ENCODE results near the gene CDC42BPA. TPM values are rescaled to one million over a fixed set of nuclear protein-coding genes. Genes with fewer than 3 reads are reported as not detected.
A peak's percentile ranks its signal among the peaks of the same experiment; 100 is the strongest.

Gene CDC42BPA
- total RNA-seq, 2 experiments from 2014 or later = 6.0 to 7.8 TPM

DNA sequence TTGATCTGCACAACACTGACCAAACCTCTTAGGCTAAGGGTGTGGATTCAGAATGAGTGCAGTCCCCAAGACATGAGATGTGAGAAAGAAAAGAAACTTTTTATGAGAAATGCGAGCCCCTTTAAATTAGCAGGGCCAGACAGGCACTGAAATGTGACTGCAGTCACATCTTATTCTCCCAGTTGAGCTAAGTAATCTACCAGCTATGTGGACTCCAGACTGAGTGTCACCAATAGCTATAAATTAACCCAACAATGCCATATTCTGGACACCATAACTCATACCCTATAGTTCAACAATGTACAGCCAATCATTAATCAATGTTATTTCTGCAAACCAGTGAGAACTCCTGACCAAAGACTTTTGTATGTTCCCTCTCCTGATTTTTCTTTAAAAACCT lies 225.0 kb downstream of the CDC42BPA start:
- DNase-seq (no peak), ATAC-seq (no peak)
- ChIA-PET CTCF (interaction anchor here (0.7 kb wide), 1 partner anchor 21 kb away, joined by 4 read pairs; no protein-coding TSS in a partner anchor), POLR2A (no interaction called here)
- no peak overlapping the region for H3K27ac Mint-ChIP-seq
- no peak overlapping the region for H3K4me3 Mint-ChIP-seq
- no peaks in the 10 kb centered on the region for H3K4me1 Mint-ChIP-seq
- peaks cover 2% of the 10 kb centered on the region for H3K36me3 Mint-ChIP-seq (ENCODE audit: low read depth)
- no peaks in the 10 kb centered on the region for H3K27me3 Mint-ChIP-seq
- intact Hi-C loops (cut with DNase I, micrococcal nuclease) = no loop called here
- no peaks in the 10 kb centered on the region for H3K9me3 Mint-ChIP-seq (ENCODE audit: low read depth)

DNA sequence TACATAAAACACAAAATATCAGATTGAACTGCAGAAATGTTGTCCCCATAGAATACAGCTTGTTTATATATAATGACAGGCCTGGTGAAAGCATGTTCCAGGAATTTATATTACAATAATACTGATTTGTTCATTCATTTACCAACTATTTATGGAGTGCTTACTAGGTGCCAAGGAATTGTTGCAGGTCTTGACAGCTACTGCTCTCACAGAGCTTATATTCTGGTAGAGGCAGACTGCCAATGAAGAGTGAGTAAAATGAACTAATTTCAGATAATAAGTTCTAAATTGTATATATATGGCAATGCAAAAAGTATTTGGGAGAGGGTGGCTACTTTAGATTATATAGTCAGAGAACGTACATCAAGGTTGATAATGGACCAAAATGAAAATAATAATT lies 226.2 kb downstream of the CDC42BPA start:
- Mint-ChIP-seq H3K4me3 (no peak overlapping the region), H3K4me1 (no peaks in the 10 kb centered on the region), H3K36me3 (ENCODE audit: low read depth) (peaks cover 2% of the 10 kb centered on the region), H3K27ac (no peak overlapping the region), H3K9me3 (ENCODE audit: low read depth) (no peaks in the 10 kb centered on the region), H3K27me3 (no peaks in the 10 kb centered on the region)
- intact Hi-C loops (cut with DNase I, micrococcal nuclease) = no loop called here
- ChIA-PET POLR2A (no interaction called here), CTCF (no interaction called here)
- DNase-seq = no peak
- no peak for ATAC-seq

DNA sequence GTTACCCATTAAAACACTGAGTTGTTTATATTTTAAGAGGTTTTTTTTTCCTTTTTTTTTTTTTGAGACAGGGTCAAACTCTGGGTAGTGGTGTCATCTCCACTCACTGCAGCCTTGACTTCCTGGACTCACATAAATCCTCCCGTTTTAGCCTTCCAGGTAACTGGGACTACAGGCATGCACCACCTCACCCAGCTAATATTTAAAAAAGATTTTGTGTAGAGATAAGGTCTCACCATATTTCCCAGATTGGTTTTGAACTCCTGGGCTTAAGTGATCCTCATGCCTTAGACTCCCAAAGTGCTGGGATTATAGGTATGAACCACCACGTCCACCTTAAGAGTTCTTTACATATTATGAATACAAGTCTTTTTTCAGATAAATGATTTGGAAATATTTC lies 231.7 kb downstream of the CDC42BPA start:
- no peaks in the 10 kb centered on the region for H3K4me1 Mint-ChIP-seq
- H3K9me3 Mint-ChIP-seq (ENCODE audit: low read depth) = peaks cover 8% of the 10 kb centered on the region
- intact Hi-C loops (cut with DNase I, micrococcal nuclease) = no loop called here
- ATAC-seq (no peak), DNase-seq (no peak)
- ChIA-PET POLR2A (no interaction called here), CTCF (no interaction called here)
- H3K4me3 Mint-ChIP-seq = no peak overlapping the region
- H3K27me3 Mint-ChIP-seq = no peaks in the 10 kb centered on the region
- H3K27ac Mint-ChIP-seq = no peak overlapping the region
- peaks cover 9% of the 10 kb centered on the region for H3K36me3 Mint-ChIP-seq (ENCODE audit: low read depth)

DNA sequence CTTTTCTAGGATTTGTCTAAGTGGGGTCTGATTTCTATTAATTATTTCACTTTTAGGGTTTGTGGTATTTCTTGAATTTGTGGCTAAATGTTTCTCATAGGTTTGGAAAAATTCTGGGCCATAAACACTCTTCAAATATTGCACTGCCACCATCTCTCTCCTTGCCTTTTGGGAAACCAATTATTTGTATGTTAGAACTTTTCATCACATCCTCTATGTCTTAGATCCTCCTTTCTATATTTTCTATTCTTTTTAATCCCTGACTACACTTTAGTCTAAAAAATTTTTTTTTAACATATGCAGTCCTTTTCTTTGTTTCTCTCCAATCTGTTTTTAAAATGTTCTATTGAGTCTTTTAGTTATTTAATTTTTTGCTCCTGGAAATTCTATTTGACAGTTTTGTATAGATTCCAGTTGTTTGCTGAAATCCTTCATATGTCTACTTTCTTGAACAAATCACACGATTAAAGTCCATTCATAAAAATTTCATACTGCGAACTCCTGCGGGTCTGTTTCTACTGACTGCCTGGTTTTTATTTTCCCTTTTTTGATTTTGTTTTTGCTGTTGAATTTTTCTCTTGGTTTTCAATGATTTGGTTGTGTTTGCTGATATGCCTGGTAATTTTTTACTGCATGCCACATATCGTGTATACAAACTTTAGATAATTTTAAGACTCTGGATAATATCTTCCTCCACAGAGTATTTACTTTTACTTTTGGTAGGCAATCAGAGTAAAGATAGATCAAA lies 235.1 kb downstream of the CDC42BPA start:
- POLR2A ChIA-PET = no interaction called here
- intact Hi-C loops (cut with DNase I, micrococcal nuclease) = no loop called here
- ATAC-seq (no peak), DNase-seq (no peak)
- no peaks in the 10 kb centered on the region for H3K4me1 Mint-ChIP-seq
- peaks cover 7% of the 10 kb centered on the region for H3K36me3 Mint-ChIP-seq (ENCODE audit: low read depth)
- CTCF ChIA-PET = no interaction called here
- no peak overlapping the region for H3K4me3 Mint-ChIP-seq
- peaks cover 8% of the 10 kb centered on the region for H3K9me3 Mint-ChIP-seq (ENCODE audit: low read depth)
- H3K27me3 Mint-ChIP-seq = peaks cover 3% of the 10 kb centered on the region
- no peak overlapping the region for H3K27ac Mint-ChIP-seq

DNA sequence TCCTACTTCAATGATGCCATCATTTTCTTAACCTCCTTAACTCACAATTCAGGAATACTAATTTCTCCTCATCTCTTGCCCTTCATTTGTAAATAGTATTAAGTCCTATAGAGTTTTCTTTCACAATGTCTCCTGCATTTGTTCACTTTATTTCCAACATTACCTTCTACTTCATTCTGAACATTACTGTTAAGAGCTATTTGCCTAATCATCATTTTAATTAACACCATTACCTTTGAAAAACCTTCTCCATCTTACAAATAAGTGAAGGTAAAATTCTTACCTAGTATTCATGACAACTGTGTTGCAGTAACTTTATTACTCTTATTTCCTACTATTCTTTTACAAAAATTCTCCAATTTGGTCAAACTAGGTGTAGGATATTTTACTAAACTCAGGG lies 240.5 kb downstream of the CDC42BPA start:
- CTCF ChIA-PET = interaction anchor here (0.5 to 0.6 kb wide), 2 partner anchors 421 to 1705 kb away, joined by 4 read pairs; no protein-coding TSS in a partner anchor
- POLR2A ChIA-PET = no interaction called here
- no peak overlapping the region for H3K4me3 Mint-ChIP-seq
- no peaks in the 10 kb centered on the region for H3K9me3 Mint-ChIP-seq (ENCODE audit: low read depth)
- H3K4me1 Mint-ChIP-seq = peaks cover 3% of the 10 kb centered on the region
- no peak overlapping the region for H3K27ac Mint-ChIP-seq
- H3K36me3 Mint-ChIP-seq (ENCODE audit: low read depth) = peaks cover 1% of the 10 kb centered on the region
- DNase-seq (no peak), ATAC-seq (no peak)
- intact Hi-C loops (cut with DNase I, micrococcal nuclease) = loop anchor here in 1 of 2 experiments (10.0 kb wide), 1 partner anchor 453 kb away; no protein-coding TSS in a partner anchor
- H3K27me3 Mint-ChIP-seq = peaks cover 6% of the 10 kb centered on the region

DNA sequence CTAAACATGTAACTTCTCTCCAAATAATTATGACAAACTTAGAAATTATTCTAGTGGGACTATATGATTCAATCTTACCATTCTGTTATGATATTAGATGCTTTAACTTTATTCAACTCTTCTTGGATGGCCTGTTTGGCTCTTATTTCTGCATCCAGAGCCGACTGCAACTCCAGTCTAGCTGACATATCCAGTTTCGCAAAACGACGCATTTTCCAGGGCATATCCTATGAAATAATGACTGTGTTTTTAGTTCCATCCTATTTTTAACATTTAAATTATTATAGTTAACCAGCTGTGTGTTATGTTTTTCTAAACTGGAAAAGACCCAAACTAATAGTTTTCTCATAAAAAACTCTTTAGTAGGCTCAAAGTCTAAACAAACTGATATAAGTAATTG lies 244.5 kb downstream of the CDC42BPA start:
- ATAC-seq = no peak
- Mint-ChIP-seq H3K36me3 (ENCODE audit: low read depth) (no peaks in the 10 kb centered on the region), H3K27me3 (peaks cover 3% of the 10 kb centered on the region), H3K4me1 (peaks cover 5% of the 10 kb centered on the region), H3K27ac (no peak overlapping the region), H3K9me3 (ENCODE audit: low read depth) (no peaks in the 10 kb centered on the region), H3K4me3 (no peak overlapping the region)
- no peak for DNase-seq
- intact Hi-C loops (cut with DNase I, micrococcal nuclease) = loop anchor here in 1 of 2 experiments (10.0 kb wide), 1 partner anchor 449 kb away; no protein-coding TSS in a partner anchor
- ChIA-PET CTCF (no interaction called here), POLR2A (no interaction called here)

DNA sequence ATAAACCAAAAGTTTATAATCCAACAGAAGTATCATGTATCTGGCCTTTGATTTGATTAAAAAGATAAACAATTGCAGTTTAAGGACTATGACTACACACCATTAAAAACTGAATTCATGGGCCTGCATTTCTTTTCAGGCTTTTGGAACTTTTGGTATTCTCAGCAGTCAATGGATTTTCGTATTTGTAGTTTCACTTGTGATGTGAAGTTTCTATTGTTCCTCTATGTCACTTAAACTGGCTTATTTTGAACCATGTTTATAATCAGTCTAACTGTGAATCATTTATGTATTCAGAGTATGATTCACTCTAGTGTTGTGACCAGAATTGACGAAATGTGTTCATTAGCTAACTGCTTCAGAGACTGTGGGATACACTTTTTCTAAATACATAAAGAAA lies 245.3 kb downstream of the CDC42BPA start:
- Mint-ChIP-seq H3K27me3 (peaks cover 3% of the 10 kb centered on the region), H3K4me3 (no peak overlapping the region), H3K9me3 (ENCODE audit: low read depth) (no peaks in the 10 kb centered on the region), H3K4me1 (peaks cover 5% of the 10 kb centered on the region), H3K36me3 (ENCODE audit: low read depth) (no peaks in the 10 kb centered on the region), H3K27ac (no peak overlapping the region)
- CTCF ChIA-PET = no interaction called here
- ATAC-seq (peak; percentile 95), DNase-seq (no peak)
- POLR2A ChIA-PET = no interaction called here
- intact Hi-C loops (cut with DNase I, micrococcal nuclease) = loop anchor here in 1 of 2 experiments (10.0 kb wide), 1 partner anchor 448 kb away; no protein-coding TSS in a partner anchor

DNA sequence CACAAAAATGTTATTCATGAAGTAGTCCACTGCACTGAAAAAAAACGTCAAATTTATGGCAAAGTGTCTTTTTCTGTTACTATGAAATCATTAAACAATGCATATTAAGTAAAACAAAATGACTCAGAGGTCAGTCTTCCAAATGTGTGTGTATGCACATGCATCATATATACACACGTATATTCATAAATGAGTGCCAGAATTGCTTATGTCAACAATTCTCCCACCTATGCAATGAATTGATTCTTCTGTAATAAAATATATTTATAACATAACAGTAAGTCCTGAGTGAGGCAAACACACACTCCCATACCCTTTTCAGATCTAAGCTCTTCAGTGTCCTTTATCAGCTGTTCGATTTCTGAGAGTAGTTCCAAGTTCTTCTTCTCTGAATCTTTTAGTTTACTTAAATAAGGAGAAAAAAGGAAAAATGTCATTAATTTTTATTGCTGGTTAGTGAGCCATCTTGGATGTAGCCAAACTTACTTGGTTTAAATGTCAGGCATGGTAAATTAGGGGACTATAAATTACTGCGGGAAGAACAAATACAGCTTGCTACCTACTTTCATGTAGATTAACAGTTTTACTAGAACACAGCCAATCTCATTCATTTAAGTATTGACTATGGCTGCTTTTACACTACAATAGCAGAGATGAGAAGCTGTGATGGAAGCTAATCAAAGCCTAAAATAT lies 246.3 kb downstream of the CDC42BPA start:
- H3K27ac Mint-ChIP-seq = no peak overlapping the region
- H3K9me3 Mint-ChIP-seq (ENCODE audit: low read depth) = no peaks in the 10 kb centered on the region
- ChIA-PET POLR2A (no interaction called here), CTCF (no interaction called here)
- H3K4me3 Mint-ChIP-seq = no peak overlapping the region
- DNase-seq (no peak), ATAC-seq (no peak)
- intact Hi-C loops (cut with DNase I, micrococcal nuclease) = loop anchor here in 1 of 2 experiments (10.0 kb wide), 1 partner anchor 447 kb away; no protein-coding TSS in a partner anchor
- H3K4me1 Mint-ChIP-seq = peaks cover 5% of the 10 kb centered on the region
- H3K27me3 Mint-ChIP-seq = peaks cover 3% of the 10 kb centered on the region
- no peaks in the 10 kb centered on the region for H3K36me3 Mint-ChIP-seq (ENCODE audit: low read depth)

DNA sequence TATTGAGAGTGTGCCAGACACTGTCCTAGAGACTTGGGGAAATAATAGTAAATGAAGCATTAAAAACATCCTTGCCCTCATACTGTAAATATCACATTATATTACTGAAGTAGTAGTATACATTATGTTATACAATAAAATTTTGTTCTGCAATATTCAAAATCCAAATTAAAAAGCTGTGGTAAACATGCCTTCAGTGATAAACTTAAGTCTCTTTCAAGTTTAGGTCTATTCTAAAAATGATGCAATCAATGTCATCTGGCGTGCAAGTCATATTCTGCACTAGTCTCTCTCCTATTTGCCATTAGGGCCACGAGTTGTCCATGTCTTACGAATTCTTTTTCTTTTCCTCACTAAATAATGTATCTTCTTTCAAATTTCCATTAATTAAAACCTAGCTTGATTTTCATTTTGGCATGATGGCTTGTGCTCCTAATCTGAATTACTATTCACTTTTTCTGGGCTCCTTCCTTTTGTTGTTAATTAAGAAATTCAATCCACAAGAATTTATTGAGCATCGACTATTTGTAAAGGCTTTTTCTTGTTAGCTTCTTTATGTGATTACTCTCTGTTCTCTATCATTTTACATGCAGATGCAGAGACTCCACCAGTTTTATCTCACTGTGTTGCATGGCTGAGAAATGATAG lies 247.5 kb downstream of the CDC42BPA start:
- Mint-ChIP-seq H3K27ac (no peak overlapping the region), H3K4me1 (peaks cover 5% of the 10 kb centered on the region), H3K9me3 (ENCODE audit: low read depth) (no peaks in the 10 kb centered on the region), H3K36me3 (ENCODE audit: low read depth) (no peaks in the 10 kb centered on the region), H3K27me3 (peaks cover 3% of the 10 kb centered on the region), H3K4me3 (no peak overlapping the region)
- DNase-seq (no peak), ATAC-seq (no peak)
- intact Hi-C loops (cut with DNase I, micrococcal nuclease) = loop anchor here in 1 of 2 experiments (10.0 kb wide), 1 partner anchor 446 kb away; no protein-coding TSS in a partner anchor
- POLR2A ChIA-PET = no interaction called here
- CTCF ChIA-PET = interaction anchor here (0.6 to 0.7 kb wide), 2 partner anchors 69 to 234 kb away, joined by 3 to 4 read pairs; no protein-coding TSS in a partner anchor

DNA sequence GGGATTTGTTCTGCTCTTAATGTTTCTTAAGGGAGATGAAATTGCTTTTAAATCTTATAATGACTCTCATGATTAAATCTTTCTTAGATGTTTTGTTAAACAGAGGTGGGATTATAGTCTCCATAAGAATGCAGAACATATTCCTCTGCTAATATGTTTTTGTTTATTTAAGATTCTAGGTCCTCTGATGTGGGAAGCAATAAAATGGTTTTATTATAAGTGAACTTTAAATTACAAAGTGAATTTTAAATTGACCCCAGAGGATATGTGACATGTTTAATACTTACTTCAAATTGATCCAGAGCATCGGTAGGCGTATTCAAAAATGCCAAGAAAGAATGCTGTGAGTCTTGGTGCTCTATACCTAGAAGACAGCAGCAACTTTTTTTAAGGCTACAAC lies 248.8 kb downstream of the CDC42BPA start:
- H3K4me3 Mint-ChIP-seq = no peak overlapping the region
- H3K27me3 Mint-ChIP-seq = peaks cover 7% of the 10 kb centered on the region
- intact Hi-C loops (cut with DNase I, micrococcal nuclease) = no loop called here
- ATAC-seq (no peak), DNase-seq (no peak)
- H3K36me3 Mint-ChIP-seq (ENCODE audit: low read depth) = no peaks in the 10 kb centered on the region
- CTCF ChIA-PET = no interaction called here
- H3K27ac Mint-ChIP-seq = no peak overlapping the region
- POLR2A ChIA-PET = no interaction called here
- peaks cover 5% of the 10 kb centered on the region for H3K4me1 Mint-ChIP-seq
- no peaks in the 10 kb centered on the region for H3K9me3 Mint-ChIP-seq (ENCODE audit: low read depth)

DNA sequence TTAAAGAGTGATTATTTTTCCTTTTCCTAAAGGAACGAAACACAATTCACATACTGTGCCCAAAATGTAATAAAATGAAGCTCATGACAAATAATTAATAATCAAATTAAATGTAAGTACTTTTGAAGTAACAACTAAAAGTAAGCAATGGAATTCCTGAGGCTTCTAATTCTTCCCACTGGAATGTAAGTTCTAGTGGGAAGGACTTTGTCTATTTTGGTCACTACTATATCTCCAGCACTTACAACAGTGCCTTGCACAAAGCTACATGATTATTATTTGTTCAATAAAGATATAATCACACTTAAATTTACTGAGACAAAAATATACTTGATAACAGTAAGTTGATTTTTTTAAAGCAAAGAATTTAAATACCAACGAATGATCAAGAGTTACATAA lies 249.4 kb downstream of the CDC42BPA start:
- POLR2A ChIA-PET = no interaction called here
- ATAC-seq = no peak
- H3K9me3 Mint-ChIP-seq (ENCODE audit: low read depth) = no peaks in the 10 kb centered on the region

More for the DNA sequence above, 249.4 kb downstream of the CDC42BPA start:
- no peak overlapping the region for H3K27ac Mint-ChIP-seq
- intact Hi-C loops (cut with DNase I, micrococcal nuclease) = no loop called here
- peaks cover 5% of the 10 kb centered on the region for H3K4me1 Mint-ChIP-seq
- CTCF ChIA-PET = no interaction called here
- peaks cover 10% of the 10 kb centered on the region for H3K27me3 Mint-ChIP-seq
- no peak overlapping the region for H3K4me3 Mint-ChIP-seq
- DNase-seq = no peak
- no peaks in the 10 kb centered on the region for H3K36me3 Mint-ChIP-seq (ENCODE audit: low read depth)
